ENCODE results near the gene KLF15.

- TF ChIP-seq CTCF (IDR thresholded peaks at IDR 0.05; ENCODE audit: poor library complexity) (no peak), EZH2phosphoT487 (IDR thresholded peaks at IDR 0.05; ENCODE audit: low read depth, severe bottlenecking, unreplicated experiment) (no peak)
Measured at GRCh38 chr3:126370606-126371005, 13.4 kb upstream of the KLF15 start.

Measured in hepatocyte (in vitro differentiated cells).